PFSK-1 (cell line): Measurements from ENCODE around the gene DRD2.

ENCODE experiments used
- POLR2AphosphoS5 ChIP-seq: IDR thresholded peaks from 2 replicates; pipeline ENCODE4 v1.6.1; 2012; ENCODE audit warnings: low read depth, mild to moderate bottlenecking, control low read depth, low read length, moderate library complexity
- REST ChIP-seq, 2 experiments: IDR thresholded peaks; 2 replicates each; pipeline versions ENCODE4 v1.6.1 to v1.8.0; 2011 to 2012; ENCODE audit warnings: low read depth in 2 of 2, low read length in 2 of 2, control low read depth in 1 of 2, inconsistent platforms in 1 of 2, mild to moderate bottlenecking in 1 of 2, moderate library complexity in 1 of 2; ENCODE audit not compliant: insufficient read depth in 1 of 2
- TAF1 ChIP-seq: IDR thresholded peaks from 2 replicates; pipeline ENCODE4 v1.6.1; 2012; ENCODE audit warnings: low read length, control low read depth, borderline replicate concordance; ENCODE audit not compliant: insufficient read depth

- no peak for TF ChIP-seq POLR2AphosphoS5
- no peak for TF ChIP-seq TAF1
- no peak for TF ChIP-seq REST (IDR thresholded peaks at IDR 0.05; ENCODE audit: insufficient read depth in 1 of 2, low read depth in 2 of 2, low read length in 2 of 2)
Observed at GRCh38 chr11:113458189-113458588, 17.0 kb downstream of the DRD2 start.
